Measurements from ENCODE around the gene B3GAT3.

The B3GAT3 gene

DNA sequence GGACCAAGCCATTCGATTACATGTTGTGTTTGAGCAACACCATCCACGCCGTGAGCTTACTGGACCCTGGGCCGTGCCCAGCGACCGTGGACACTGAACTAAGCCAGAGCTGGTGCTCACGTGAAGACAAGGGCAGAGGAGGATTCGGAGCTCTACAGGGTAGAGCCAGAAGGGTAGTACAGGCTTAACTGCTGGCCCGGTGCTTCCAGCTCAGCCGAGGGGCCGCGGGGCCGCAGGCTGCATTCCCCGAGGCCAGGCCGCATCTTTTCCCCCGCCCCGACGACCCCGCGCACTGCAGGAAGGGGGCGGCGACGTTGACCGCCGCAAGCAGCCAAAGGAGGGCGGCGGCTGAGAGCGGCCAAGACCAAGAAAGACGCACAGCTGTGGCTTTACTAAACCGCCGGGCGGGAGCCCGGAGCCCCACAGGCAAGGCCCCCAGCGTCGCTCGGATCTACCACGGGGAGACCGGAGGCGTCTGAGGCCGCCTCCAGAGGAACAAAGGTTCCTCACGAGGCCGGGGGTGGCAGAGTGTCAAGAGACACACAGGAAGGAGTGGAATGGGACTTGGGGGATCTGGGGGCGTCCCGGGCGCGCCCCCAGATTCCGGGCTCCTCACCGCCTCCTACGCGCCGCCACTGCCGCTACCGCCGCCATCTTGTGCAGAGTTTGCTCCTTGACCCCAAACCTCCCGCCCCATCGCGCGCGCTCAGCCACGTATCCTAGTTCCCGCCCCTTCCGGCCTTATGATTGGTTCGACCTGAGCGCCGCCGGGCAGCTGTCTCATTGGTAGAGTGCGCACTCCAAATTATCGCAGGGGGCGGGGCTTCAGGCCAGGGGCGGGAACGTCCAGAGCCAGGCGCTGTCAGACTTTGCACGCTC is 24.4 kb upstream of the B3GAT3 start, which contains the start of gene GANAB (continued):
- TF ChIP-seq, protein P1, sequence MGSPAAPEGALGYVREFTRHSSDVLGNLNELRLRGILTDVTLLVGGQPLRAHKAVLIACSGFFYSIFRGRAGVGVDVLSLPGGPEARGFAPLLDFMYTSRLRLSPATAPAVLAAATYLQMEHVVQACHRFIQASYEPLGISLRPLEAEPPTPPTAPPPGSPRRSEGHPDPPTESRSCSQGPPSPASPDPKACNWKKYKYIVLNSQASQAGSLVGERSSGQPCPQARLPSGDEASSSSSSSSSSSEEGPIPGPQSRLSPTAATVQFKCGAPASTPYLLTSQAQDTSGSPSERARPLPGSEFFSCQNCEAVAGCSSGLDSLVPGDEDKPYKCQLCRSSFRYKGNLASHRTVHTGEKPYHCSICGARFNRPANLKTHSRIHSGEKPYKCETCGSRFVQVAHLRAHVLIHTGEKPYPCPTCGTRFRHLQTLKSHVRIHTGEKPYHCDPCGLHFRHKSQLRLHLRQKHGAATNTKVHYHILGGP (tag by site-specific recombination; IDR thresholded peaks at IDR 0.05) = no peak
- TF ChIP-seq, protein P2, sequence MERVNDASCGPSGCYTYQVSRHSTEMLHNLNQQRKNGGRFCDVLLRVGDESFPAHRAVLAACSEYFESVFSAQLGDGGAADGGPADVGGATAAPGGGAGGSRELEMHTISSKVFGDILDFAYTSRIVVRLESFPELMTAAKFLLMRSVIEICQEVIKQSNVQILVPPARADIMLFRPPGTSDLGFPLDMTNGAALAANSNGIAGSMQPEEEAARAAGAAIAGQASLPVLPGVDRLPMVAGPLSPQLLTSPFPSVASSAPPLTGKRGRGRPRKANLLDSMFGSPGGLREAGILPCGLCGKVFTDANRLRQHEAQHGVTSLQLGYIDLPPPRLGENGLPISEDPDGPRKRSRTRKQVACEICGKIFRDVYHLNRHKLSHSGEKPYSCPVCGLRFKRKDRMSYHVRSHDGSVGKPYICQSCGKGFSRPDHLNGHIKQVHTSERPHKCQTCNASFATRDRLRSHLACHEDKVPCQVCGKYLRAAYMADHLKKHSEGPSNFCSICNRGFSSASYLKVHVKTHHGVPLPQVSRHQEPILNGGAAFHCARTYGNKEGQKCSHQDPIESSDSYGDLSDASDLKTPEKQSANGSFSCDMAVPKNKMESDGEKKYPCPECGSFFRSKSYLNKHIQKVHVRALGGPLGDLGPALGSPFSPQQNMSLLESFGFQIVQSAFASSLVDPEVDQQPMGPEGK (tag by site-specific recombination; IDR thresholded peaks at IDR 0.05) = peak; percentile 70
- TF ChIP-seq GLI2 (tag by site-specific recombination; IDR thresholded peaks at IDR 0.05; ENCODE audit: borderline replicate concordance, low read depth) (no peak), GLIS1 (tag by site-specific recombination; IDR thresholded peaks at IDR 0.05) (peak; percentile 59), SALL2 (tag by site-specific recombination; IDR thresholded peaks at IDR 0.05; ENCODE audit: borderline replicate concordance) (no peak), MYNN (tag by site-specific recombination; IDR thresholded peaks at IDR 0.05; ENCODE audit: borderline replicate concordance) (no peak), ZNF513 (tag by site-specific recombination; IDR thresholded peaks at IDR 0.05) (no peak; the same call in 1 of the 2 replicates), ZNF707 (tag by site-specific recombination; IDR thresholded peaks at IDR 0.05) (no peak), PRDM1 (tag by site-specific recombination; IDR thresholded peaks at IDR 0.05) (no peak), ZNF510 (tag by site-specific recombination; IDR thresholded peaks at IDR 0.05; ENCODE audit: insufficient replicate concordance) (no peak), SP7 (tag by site-specific recombination; IDR thresholded peaks at IDR 0.05) (peak; percentile 44; the same call in 1 of the 2 replicates), ZNF518A (tag by site-specific recombination; conservative IDR thresholded peaks at IDR 0.05; ENCODE audit: low read depth) (no peak), ZFP3 (tag by site-specific recombination; IDR thresholded peaks at IDR 0.05; ENCODE audit: low read depth) (no peak), HOXD13 (CRISPR knock-in tag; IDR thresholded peaks at IDR 0.05; ENCODE audit: borderline replicate concordance) (no peak), ZNF335 (tag by site-specific recombination; conservative IDR thresholded peaks at IDR 0.05) (peak; percentile 80), ZNF2 (tag by site-specific recombination; IDR thresholded peaks at IDR 0.05) (no peak), SETDB1 (IDR thresholded peaks at IDR 0.05; ENCODE audit: insufficient read length, low read length) (no peak), ZNF501 (tag by site-specific recombination; IDR thresholded peaks at IDR 0.05) (peak; percentile 65), ZNF211 (tag by site-specific recombination; IDR thresholded peaks at IDR 0.05; ENCODE audit: low read depth) (no peak), KLF9 (tag by site-specific recombination; IDR thresholded peaks at IDR 0.05; ENCODE audit: low read depth) (peak; percentile 21; the same call in 1 of the 2 replicates)
- TF ChIP-seq, protein P3, sequence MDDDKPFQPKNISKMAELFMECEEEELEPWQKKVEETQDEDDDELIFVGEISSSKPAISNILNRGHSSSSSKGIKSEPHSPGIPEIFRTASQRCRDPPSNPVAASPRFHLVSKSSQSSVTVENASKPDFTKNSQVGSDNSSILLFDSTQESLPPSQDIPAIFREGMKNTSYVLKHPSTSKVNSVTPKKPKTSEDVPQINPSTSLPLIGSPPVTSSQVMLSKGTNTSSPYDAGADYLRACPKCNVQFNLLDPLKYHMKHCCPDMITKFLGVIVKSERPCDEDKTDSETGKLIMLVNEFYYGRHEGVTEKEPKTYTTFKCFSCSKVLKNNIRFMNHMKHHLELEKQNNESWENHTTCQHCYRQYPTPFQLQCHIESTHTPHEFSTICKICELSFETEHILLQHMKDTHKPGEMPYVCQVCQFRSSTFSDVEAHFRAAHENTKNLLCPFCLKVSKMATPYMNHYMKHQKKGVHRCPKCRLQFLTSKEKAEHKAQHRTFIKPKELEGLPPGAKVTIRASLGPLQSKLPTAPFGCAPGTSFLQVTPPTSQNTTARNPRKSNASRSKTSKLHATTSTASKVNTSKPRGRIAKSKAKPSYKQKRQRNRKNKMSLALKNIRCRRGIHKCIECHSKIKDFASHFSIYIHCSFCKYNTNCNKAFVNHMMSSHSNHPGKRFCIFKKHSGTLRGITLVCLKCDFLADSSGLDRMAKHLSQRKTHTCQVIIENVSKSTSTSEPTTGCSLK (tag by site-specific recombination; IDR thresholded peaks at IDR 0.05) = no peak
- TF ChIP-seq, protein P4, sequence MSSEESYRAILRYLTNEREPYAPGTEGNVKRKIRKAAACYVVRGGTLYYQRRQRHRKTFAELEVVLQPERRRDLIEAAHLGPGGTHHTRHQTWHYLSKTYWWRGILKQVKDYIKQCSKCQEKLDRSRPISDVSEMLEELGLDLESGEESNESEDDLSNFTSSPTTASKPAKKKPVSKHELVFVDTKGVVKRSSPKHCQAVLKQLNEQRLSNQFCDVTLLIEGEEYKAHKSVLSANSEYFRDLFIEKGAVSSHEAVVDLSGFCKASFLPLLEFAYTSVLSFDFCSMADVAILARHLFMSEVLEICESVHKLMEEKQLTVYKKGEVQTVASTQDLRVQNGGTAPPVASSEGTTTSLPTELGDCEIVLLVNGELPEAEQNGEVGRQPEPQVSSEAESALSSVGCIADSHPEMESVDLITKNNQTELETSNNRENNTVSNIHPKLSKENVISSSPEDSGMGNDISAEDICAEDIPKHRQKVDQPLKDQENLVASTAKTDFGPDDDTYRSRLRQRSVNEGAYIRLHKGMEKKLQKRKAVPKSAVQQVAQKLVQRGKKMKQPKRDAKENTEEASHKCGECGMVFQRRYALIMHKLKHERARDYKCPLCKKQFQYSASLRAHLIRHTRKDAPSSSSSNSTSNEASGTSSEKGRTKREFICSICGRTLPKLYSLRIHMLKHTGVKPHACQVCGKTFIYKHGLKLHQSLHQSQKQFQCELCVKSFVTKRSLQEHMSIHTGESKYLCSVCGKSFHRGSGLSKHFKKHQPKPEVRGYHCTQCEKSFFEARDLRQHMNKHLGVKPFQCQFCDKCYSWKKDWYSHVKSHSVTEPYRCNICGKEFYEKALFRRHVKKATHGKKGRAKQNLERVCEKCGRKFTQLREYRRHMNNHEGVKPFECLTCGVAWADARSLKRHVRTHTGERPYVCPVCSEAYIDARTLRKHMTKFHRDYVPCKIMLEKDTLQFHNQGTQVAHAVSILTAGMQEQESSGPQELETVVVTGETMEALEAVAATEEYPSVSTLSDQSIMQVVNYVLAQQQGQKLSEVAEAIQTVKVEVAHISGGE (tag by site-specific recombination; conservative IDR thresholded peaks at IDR 0.05; ENCODE audit: low read depth) = peak; percentile 30; the same call in 1 of the 2 replicates
